Mesenchymal stem cell (in vitro differentiated cells and primary cell): Measurements from ENCODE around the gene PLRG1.

Experiments
- DNase-seq: peaks from one replicate; pipeline ENCODE4 v3.0.0-alpha.2; 2013
- H2AFZ ChIP-seq: one replicate; pipeline ENCODE4 v1.6.1; 2013; ENCODE audit warnings: low read depth, mild to moderate bottlenecking, control low read depth, inconsistent platforms, low read length, moderate library complexity
- H2AK5ac ChIP-seq: 2 replicates; pipeline ENCODE4 v1.6.1; 2013; ENCODE audit warnings: low read length, moderate library complexity, mild to moderate bottlenecking, inconsistent platforms; ENCODE audit not compliant: severe bottlenecking
- H2BK120ac ChIP-seq: one replicate; pipeline ENCODE4 v1.6.1; 2013; ENCODE audit warnings: low read depth, mild to moderate bottlenecking, inconsistent platforms, low read length, moderate library complexity
- H2BK12ac ChIP-seq, 2 experiments: one replicate each; pipeline ENCODE4 v1.6.1; 2013; ENCODE audit warnings: inconsistent platforms in 2 of 2, low read length in 2 of 2, mild to moderate bottlenecking in 2 of 2, moderate library complexity in 2 of 2, control low read depth in 1 of 2
- H2BK15ac ChIP-seq: one replicate; pipeline ENCODE4 v1.6.1; 2013; ENCODE audit warnings: mild to moderate bottlenecking, low read depth, inconsistent platforms; ENCODE audit not compliant: poor library complexity, severe bottlenecking
- H2BK5ac ChIP-seq: 2 replicates; pipeline ENCODE4 v1.6.1; 2013; ENCODE audit warnings: low read depth, mild to moderate bottlenecking, low read length, control low read depth, inconsistent platforms; ENCODE audit not compliant: poor library complexity, severe bottlenecking
- H3K14ac ChIP-seq, 2 experiments: one replicate each; pipeline ENCODE4 v1.6.1; 2013; ENCODE audit warnings: inconsistent platforms in 2 of 2, low read length in 2 of 2, control low read depth in 1 of 2, mild to moderate bottlenecking in 1 of 2, moderate library complexity in 1 of 2
- H3K18ac ChIP-seq, 2 experiments: one replicate each; pipeline ENCODE4 v1.6.1; 2013; ENCODE audit warnings: inconsistent platforms in 2 of 2, low read length in 2 of 2, control low read depth in 1 of 2, low read depth in 1 of 2, mild to moderate bottlenecking in 1 of 2
- H3K23ac ChIP-seq, 2 experiments: one replicate each; pipeline ENCODE4 v1.6.1; 2013; ENCODE audit warnings: inconsistent platforms in 2 of 2, low read length in 2 of 2, mild to moderate bottlenecking in 2 of 2, moderate library complexity in 2 of 2, control low read depth in 1 of 2
- H3K27ac ChIP-seq: 2 replicates; pipeline ENCODE4 v1.5.1; 2013; ENCODE audit warnings: mild to moderate bottlenecking, moderate library complexity, low read length, control low read depth, inconsistent platforms; ENCODE audit not compliant: poor library complexity, severe bottlenecking
- H3K27me3 ChIP-seq, 2 experiments: 2 replicates each; pipeline versions ENCODE4 v1.6.1 to v1.7.0; 2013; ENCODE audit warnings: low read length in 2 of 2, mild to moderate bottlenecking in 2 of 2, moderate library complexity in 2 of 2, control low read depth in 1 of 2, inconsistent platforms in 1 of 2; ENCODE audit not compliant: control insufficient read depth in 1 of 2, insufficient read depth in 1 of 2
- H3K36me3 ChIP-seq, 2 experiments: 2 replicates each; pipeline versions ENCODE4 v1.6.1 to v1.7.0; 2013; ENCODE audit warnings: low read length in 2 of 2, control low read depth in 1 of 2, inconsistent platforms in 1 of 2, low read depth in 1 of 2, mild to moderate bottlenecking in 1 of 2; ENCODE audit not compliant: insufficient read depth in 2 of 2, control insufficient read depth in 1 of 2
- H3K4ac ChIP-seq, 2 experiments: one replicate each; pipeline ENCODE4 v1.6.1; 2013; ENCODE audit warnings: inconsistent platforms in 2 of 2, low read length in 2 of 2, mild to moderate bottlenecking in 2 of 2, moderate library complexity in 2 of 2, control low read depth in 1 of 2, low read depth in 1 of 2
- H3K4me1 ChIP-seq: 2 replicates; pipeline ENCODE4 v1.6.1; 2013; ENCODE audit warnings: low read depth, low read length, control low read depth; ENCODE audit not compliant: control insufficient read depth, insufficient read depth
- H3K4me2 ChIP-seq: 2 replicates; pipeline ENCODE4 v1.6.1; 2013; ENCODE audit warnings: low read length, mild to moderate bottlenecking, inconsistent platforms; ENCODE audit not compliant: poor library complexity, severe bottlenecking
- H3K4me3 ChIP-seq, 2 experiments: 2 replicates each; pipeline versions ENCODE4 v1.5.1 to v1.7.0; 2013; ENCODE audit warnings: low read length in 2 of 2, mild to moderate bottlenecking in 2 of 2, control low read depth in 1 of 2, low read depth in 1 of 2; ENCODE audit not compliant: insufficient read depth in 1 of 2
- H3K79me1 ChIP-seq: replicated peaks from 2 replicates; pipeline ENCODE4 v1.6.1; 2013; ENCODE audit warnings: mild to moderate bottlenecking, control low read depth, low read length, inconsistent platforms; ENCODE audit not compliant: poor library complexity, severe bottlenecking
- H3K9ac ChIP-seq: 2 replicates; pipeline ENCODE4 v1.7.0; 2013; ENCODE audit warnings: mild to moderate bottlenecking, low read length, moderate library complexity
- H3K9me3 ChIP-seq: 2 replicates; pipeline ENCODE4 v1.7.0; 2013; ENCODE audit warnings: mild to moderate bottlenecking, low read length; ENCODE audit not compliant: control insufficient read depth
- H4K8ac ChIP-seq: one replicate; pipeline ENCODE4 v1.6.1; 2013; ENCODE audit warnings: inconsistent platforms, mild to moderate bottlenecking, low read length, moderate library complexity
- H4K91ac ChIP-seq: one replicate; pipeline ENCODE4 v1.6.1; 2013; ENCODE audit warnings: mild to moderate bottlenecking, low read length, inconsistent platforms
- WGBS: methylation state at CpG from one replicate; pipeline ENCODE4 v1.1.7; 2013; ENCODE audit warnings: mixed read lengths; 5-methylcytosine and 5-hydroxymethylcytosine counted together

The PLRG1 gene

GRCh38 chr4:154569028-154569427, 18.8 kb upstream of the PLRG1 start:
- no peak overlapping the region for H4K8ac ChIP-seq
- no peak overlapping the region for H3K27ac ChIP-seq
- no peaks in the 10 kb centered on the region for H3K27me3 ChIP-seq
- H2AK5ac ChIP-seq: no peak overlapping the region
- H3K9ac ChIP-seq: no peak overlapping the region
- no peak overlapping the region for H3K4me3 ChIP-seq
- H3K79me1 ChIP-seq: no peaks in the 10 kb centered on the region
- H3K4me1 ChIP-seq: peaks cover 4% of the 10 kb centered on the region
- H2BK15ac ChIP-seq: no peak overlapping the region
- peaks cover 0 to 4% of the 10 kb centered on the region in 2 experiments for H3K36me3 ChIP-seq
- no peak overlapping the region for H4K91ac ChIP-seq
- no peak overlapping the region for H3K4me2 ChIP-seq
- H3K18ac ChIP-seq: no peak overlapping the region
- H3K9me3 ChIP-seq: no peaks in the 10 kb centered on the region
- no peak overlapping the region for H3K23ac ChIP-seq
- WGBS: 67% methylated on average over 2 of the region's 3 CpGs
- H2BK5ac ChIP-seq: no peak overlapping the region
- no peak for DNase-seq
- H2AFZ ChIP-seq: no peak overlapping the region
- no peak overlapping the region for H3K4ac ChIP-seq
- H2BK12ac ChIP-seq: no peak overlapping the region
- no peak overlapping the region for H3K14ac ChIP-seq
- no peak overlapping the region for H2BK120ac ChIP-seq

GRCh38 chr4:154566639-154567204, 16.5 kb upstream of the PLRG1 start:
- Histone ChIP-seq H3K18ac (no peak overlapping the region), H3K9ac (no peak overlapping the region), H3K4ac (no peak overlapping the region), H4K8ac (no peak overlapping the region), H2BK12ac (no peak overlapping the region), H3K14ac (no peak overlapping the region), H2BK15ac (no peak overlapping the region), H3K9me3 (no peaks in the 10 kb centered on the region), H3K79me1 (no peaks in the 10 kb centered on the region), H2AFZ (no peak overlapping the region), H2AK5ac (no peak overlapping the region), H4K91ac (no peak overlapping the region), H2BK5ac (no peak overlapping the region), H3K23ac (no peak overlapping the region), H3K36me3 (peaks cover 0 to 4% of the 10 kb centered on the region in 2 experiments), H3K4me3 (no peak overlapping the region), H3K27me3 (no peaks in the 10 kb centered on the region), H2BK120ac (no peak overlapping the region), H3K27ac (peak overlapping the region; percentile 8), H3K4me1 (peaks cover 4% of the 10 kb centered on the region), H3K4me2 (no peak overlapping the region)
- WGBS: 62% methylated on average over 3 of the region's 5 CpGs
- DNase-seq: no peak

GRCh38 chr4:154565704-154566103, 15.5 kb upstream of the PLRG1 start:
- WGBS: 83% methylated on average over 5 of the region's 6 CpGs
- Histone ChIP-seq H3K4me1 (peaks cover 4% of the 10 kb centered on the region), H3K23ac (no peak overlapping the region), H2BK120ac (no peak overlapping the region), H3K4me2 (no peak overlapping the region), H3K4me3 (no peak overlapping the region), H3K18ac (no peak overlapping the region), H2BK15ac (no peak overlapping the region), H2BK12ac (no peak overlapping the region), H3K36me3 (peaks cover 0 to 4% of the 10 kb centered on the region in 2 experiments), H3K27ac (no peak overlapping the region), H3K27me3 (no peaks in the 10 kb centered on the region), H3K4ac (no peak overlapping the region), H3K79me1 (no peaks in the 10 kb centered on the region), H3K14ac (no peak overlapping the region), H4K8ac (no peak overlapping the region), H2AFZ (no peak overlapping the region), H3K9me3 (no peaks in the 10 kb centered on the region), H3K9ac (no peak overlapping the region), H4K91ac (no peak overlapping the region), H2BK5ac (no peak overlapping the region), H2AK5ac (no peak overlapping the region)
- DNase-seq: no peak

- no peak overlapping the region for H2BK120ac ChIP-seq
- no CpG with 5 or more reads among the region's 1 CpG for WGBS
- H3K14ac ChIP-seq: no peak overlapping the region
- H3K23ac ChIP-seq: no peak overlapping the region
- no peaks in the 10 kb centered on the region for H3K27me3 ChIP-seq
- H3K9ac ChIP-seq: no peak overlapping the region
- no peak overlapping the region for H4K8ac ChIP-seq
- H2BK15ac ChIP-seq: no peak overlapping the region
- no peak overlapping the region for H2AK5ac ChIP-seq
- peaks cover 0 to 4% of the 10 kb centered on the region in 2 experiments for H3K36me3 ChIP-seq
- H3K4me3 ChIP-seq: no peak overlapping the region
- H3K4ac ChIP-seq: no peak overlapping the region
- no peak for DNase-seq
- H3K79me1 ChIP-seq: no peaks in the 10 kb centered on the region
- no peak overlapping the region for H3K18ac ChIP-seq
- H2AFZ ChIP-seq: no peak overlapping the region
- H3K4me1 ChIP-seq: peaks cover 4% of the 10 kb centered on the region
- no peak overlapping the region for H2BK12ac ChIP-seq
- no peak overlapping the region for H3K27ac ChIP-seq
- no peaks in the 10 kb centered on the region for H3K9me3 ChIP-seq
- no peak overlapping the region for H2BK5ac ChIP-seq
- no peak overlapping the region for H3K4me2 ChIP-seq
- H4K91ac ChIP-seq: no peak overlapping the region
Measured at GRCh38 chr4:154564311-154564710, 14.1 kb upstream of the PLRG1 start.
